PC-9 (cell line): ENCODE measurements around the gene ERCC1. TPM values are rescaled to one million over a fixed set of nuclear protein-coding genes. Genes with fewer than 3 reads are reported as not detected.

Source experiments
- BruUV-seq: library from RNA; stranded (reverse); fragments of 400-500 nt; replicated peaks from 2 replicates; lab custom pipeline; 2021; lab: Mats Ljungman, UMichigan
- CTCF ChIA-PET: fragments of 300-600 bp; sonication (Branson Sonifier 250); formaldehyde crosslinking; loops from one replicate; lab custom pipeline; 2022; ENCODE audit warnings: antibody characterized with exemption; lab: Charles Lee
- POLR2A ChIA-PET: fragments of 300-600 bp; sonication (Branson Sonifier 250); formaldehyde crosslinking; loops from one replicate; lab custom pipeline; 2022; ENCODE audit warnings: antibody characterized with exemption; ENCODE audit not compliant: unreplicated experiment; lab: Charles Lee
- DNase-seq, 2 experiments: peaks; one replicate each; pipeline versions ENCODE4 v3.0.0 to v3.0.0-alpha.2; 2015 to 2022; ENCODE audit warnings: mixed read lengths in 1 of 2
- H2AFZ ChIP-seq: fragments of 200-600 bp; sonication (generic); 2 replicates; pipeline ENCODE4 v1.8.1; 2017; ENCODE audit warnings: antibody characterized with exemption
- H3F3A ChIP-seq: fragments of 200-600 bp; sonication (generic); 2 replicates; pipeline ENCODE4 v1.8.1; 2017; ENCODE audit warnings: antibody characterized with exemption, mild to moderate bottlenecking, low read depth; ENCODE audit not compliant: insufficient read depth
- H3K27ac ChIP-seq: fragments of 200-600 bp; sonication (generic); 2 replicates; pipeline ENCODE4 v1.6.1; 2016; ENCODE audit warnings: mixed run types
- H3K27me3 ChIP-seq: fragments of 200-600 bp; sonication (generic); 2 replicates; pipeline ENCODE4 v1.6.1; 2016; ENCODE audit warnings: low read depth, mixed run types; ENCODE audit not compliant: insufficient read depth
- H3K36me3 ChIP-seq: fragments of 200-600 bp; sonication (generic); 2 replicates; pipeline ENCODE4 v1.6.1; 2016; ENCODE audit warnings: low read depth, mixed run types
- H3K4me1 ChIP-seq: fragments of 200-600 bp; sonication (generic); replicated peaks from 2 replicates; pipeline ENCODE4 v1.6.1; 2016; ENCODE audit warnings: mixed run types; ENCODE audit not compliant: insufficient read depth
- H3K4me2 ChIP-seq: fragments of 200-600 bp; sonication (generic); 2 replicates; pipeline ENCODE4 v1.6.1; 2017; ENCODE audit warnings: mixed run types
- H3K4me3 ChIP-seq: fragments of 200-600 bp; sonication (generic); 2 replicates; pipeline ENCODE4 v1.6.1; 2016; ENCODE audit warnings: mixed run types
- H3K79me2 ChIP-seq: fragments of 200-600 bp; sonication (generic); 2 replicates; pipeline ENCODE4 v1.6.1; 2017; ENCODE audit warnings: low read depth, mixed run types
- H3K9me2 ChIP-seq: fragments of 200-600 bp; sonication (generic); 2 replicates; pipeline ENCODE4 v1.8.1; 2017; ENCODE audit warnings: mild to moderate bottlenecking; ENCODE audit not compliant: insufficient read depth
- H3K9me3 ChIP-seq: fragments of 200-600 bp; sonication (generic); 2 replicates; pipeline ENCODE4 v1.8.1; 2016; ENCODE audit warnings: low read depth; ENCODE audit not compliant: insufficient read depth
- H4K20me1 ChIP-seq: fragments of 200-600 bp; sonication (generic); 2 replicates; pipeline ENCODE4 v1.8.1; 2017; ENCODE audit not compliant: insufficient read depth
- CTCF ChIP-seq: fragments of 200-600 bp; sonication (generic); conservative IDR thresholded peaks from 2 replicates; pipeline ENCODE4 v1.6.1; 2017; ENCODE audit warnings: mixed run types, antibody characterized with exemption, mild to moderate bottlenecking, moderate library complexity
- EZH2 ChIP-seq: fragments of 200-600 bp; sonication (generic); IDR thresholded peaks from 2 replicates; pipeline ENCODE4 v1.8.0; 2017; ENCODE audit warnings: antibody characterized with exemption, low read depth
- intact Hi-C: fragments of 100-400 bp; cut with micrococcal nuclease; formaldehyde crosslinking; loops from one replicate; pipeline ENCODE4 v1.10.0; 2022; ENCODE audit not compliant: unreplicated experiment
- total RNA-seq: library from RNA; stranded (reverse); gene quantifications from 2 replicates; pipeline ENCODE4 v1.2.3, GENCODE V29; 2021

ERCC1 gene
- total RNA-seq, 1 experiment from 2014 or later: 102 TPM

GRCh38 chr19:45462174-45462573, 38.5 kb upstream of the ERCC1 start:
- Histone ChIP-seq H3K4me3 (no peak overlapping the region), H3K27me3 (no peaks in the 10 kb centered on the region), H2AFZ (no peak overlapping the region), H3K79me2 (no peaks in the 10 kb centered on the region), H4K20me1 (no peaks in the 10 kb centered on the region), H3K9me2 (no peaks in the 10 kb centered on the region), H3F3A (peaks cover 30% of the 10 kb centered on the region; the same call in 1 of the 2 replicates), H3K4me2 (no peak overlapping the region), H3K9me3 (no peaks in the 10 kb centered on the region), H3K36me3 (no peaks in the 10 kb centered on the region), H3K27ac (no peak overlapping the region), H3K4me1 (0 out of 2 replicates have a peak, but pooled peaks cover 3% of the 10 kb centered on the region)
- ChIA-PET POLR2A (no interaction called here), CTCF (no interaction called here)
- TF ChIP-seq EZH2: no peak
- TF ChIP-seq CTCF: no peak
- BruUV-seq: no TSS peak
- intact Hi-C loops: no loop called here
- no peak for DNase-seq

GRCh38 chr19:45460807-45461347, 37.2 kb upstream of the ERCC1 start:
- no peak overlapping the region for H3K27ac ChIP-seq
- DNase-seq: no peak
- H3K27me3 ChIP-seq: no peaks in the 10 kb centered on the region
- no peaks in the 10 kb centered on the region for H3K79me2 ChIP-seq
- H3K9me2 ChIP-seq: no peaks in the 10 kb centered on the region
- BruUV-seq: no TSS peak
- TF ChIP-seq EZH2 (no peak), CTCF (no peak)
- ChIA-PET CTCF (interaction anchor here (0.5 kb wide), 1 partner anchor 12 kb away, joined by 4 read pairs; no protein-coding TSS in a partner anchor), POLR2A (interaction anchor here (0.5 kb wide), 1 partner anchor 715 kb away, joined by 3 read pairs; no protein-coding TSS in a partner anchor)
- H3K4me1 ChIP-seq: peaks cover 6% of the 10 kb centered on the region
- intact Hi-C loops: no loop called here
- H3K9me3 ChIP-seq: no peaks in the 10 kb centered on the region
- no peak overlapping the region for H3K4me3 ChIP-seq
- no peak overlapping the region for H3K4me2 ChIP-seq
- no peaks in the 10 kb centered on the region for H4K20me1 ChIP-seq
- peaks cover 40% of the 10 kb centered on the region; the same call in 1 of the 2 replicates for H3F3A ChIP-seq
- H3K36me3 ChIP-seq: no peaks in the 10 kb centered on the region
- H2AFZ ChIP-seq: no peak overlapping the region

DNA sequence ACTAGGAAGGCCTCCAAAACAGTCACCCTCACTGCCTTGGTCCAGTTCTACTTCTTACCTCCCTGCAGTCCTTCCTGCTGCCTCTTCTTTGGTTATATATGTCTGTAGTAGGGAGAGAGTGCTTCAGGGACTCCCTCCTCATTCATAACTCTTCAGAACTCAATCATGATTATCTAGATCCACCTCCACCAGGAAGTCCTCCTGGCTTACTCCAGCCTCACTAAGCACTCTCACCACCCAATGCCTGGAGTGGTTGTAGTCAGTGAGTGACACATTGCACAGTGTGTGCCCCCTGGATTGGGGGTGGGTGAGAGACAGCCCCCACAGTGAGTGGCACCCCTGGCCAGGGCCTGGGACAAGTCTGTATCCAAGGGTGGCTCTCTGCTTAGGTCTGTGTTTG, 34.1 kb upstream of the ERCC1 start:
- intact Hi-C loops: no loop called here
- no TSS peak for BruUV-seq
- TF ChIP-seq CTCF (no peak), EZH2 (no peak)

More for the DNA sequence above, 34.1 kb upstream of the ERCC1 start:
- H3K36me3 ChIP-seq: no peaks in the 10 kb centered on the region
- ChIA-PET CTCF (no interaction called here), POLR2A (no interaction called here)
- H3K4me3 ChIP-seq: no peak overlapping the region
- H4K20me1 ChIP-seq: no peaks in the 10 kb centered on the region
- H2AFZ ChIP-seq: no peak overlapping the region
- H3K4me2 ChIP-seq: no peak overlapping the region
- H3K27ac ChIP-seq: no peak overlapping the region
- DNase-seq: no peak
- no peaks in the 10 kb centered on the region for H3K9me3 ChIP-seq
- peaks cover 30% of the 10 kb centered on the region for H3K4me1 ChIP-seq
- H3K27me3 ChIP-seq: no peaks in the 10 kb centered on the region
- H3K79me2 ChIP-seq: no peaks in the 10 kb centered on the region
- peaks cover 47% of the 10 kb centered on the region; the same call in 1 of the 2 replicates for H3F3A ChIP-seq
- H3K9me2 ChIP-seq: no peaks in the 10 kb centered on the region
